H1 (cell line): ENCODE results near the gene GRIK4. TPM values are rescaled to one million over a fixed set of nuclear protein-coding genes. Genes with fewer than 3 reads are reported as not detected.
A peak's percentile ranks its signal among the peaks of the same experiment; 100 is the strongest.

ENCODE experiments used
- CTCF ChIA-PET: fragments of 300-600 bp; sonication (Branson Sonifier 250); formaldehyde crosslinking; loops from one replicate; lab custom pipeline; 2021; ENCODE audit not compliant: partially characterized antibody; lab: Charles Lee
- POLR2A ChIA-PET: fragments of 300-600 bp; sonication (Branson Sonifier 250); formaldehyde crosslinking; loops from one replicate; lab custom pipeline; 2021; ENCODE audit warnings: inconsistent platforms; ENCODE audit not compliant: partially characterized antibody; lab: Charles Lee
- DNase-seq, 2 experiments: peaks; one replicate each; pipeline versions ENCODE4 v3.0.0 to v3.0.0-alpha.2; 2010 to 2022; ENCODE audit warnings: low spot score in 2 of 2, low read depth in 1 of 2, mixed read lengths in 1 of 2
- FAIRE-seq: peaks from 2 replicates; lab custom pipeline; 2011; peaks lifted over from hg19 to GRCh38; lab: Jason Lieb, UNC
- H2AFZ ChIP-seq: 2 replicates; pipeline ENCODE4 v1.8.1; 2012; ENCODE audit warnings: low read length, inconsistent platforms
- H2AK5ac ChIP-seq: 2 replicates; pipeline ENCODE4 v1.6.1; 2013; ENCODE audit warnings: low read depth, low read length
- H2BK120ac ChIP-seq: replicated peaks from 2 replicates; pipeline ENCODE3; 2013; ENCODE audit warnings: low read depth, low read length, inconsistent platforms
- H2BK12ac ChIP-seq: 2 replicates; pipeline ENCODE4 v1.6.1; 2013; ENCODE audit warnings: low read depth, low read length
- H2BK15ac ChIP-seq: 2 replicates; pipeline ENCODE4 v1.6.1; 2013; ENCODE audit warnings: low read length
- H2BK20ac ChIP-seq: 2 replicates; pipeline ENCODE4 v1.6.1; 2013; ENCODE audit warnings: low read length
- H2BK5ac ChIP-seq: 2 replicates; pipeline ENCODE4 v1.6.1; 2013; ENCODE audit warnings: low read depth, low read length
- H3K14ac ChIP-seq: 2 replicates; pipeline ENCODE4 v1.6.1; 2013; ENCODE audit warnings: inconsistent platforms; ENCODE audit not compliant: insufficient read length
- H3K18ac ChIP-seq: 2 replicates; pipeline ENCODE4 v1.6.1; 2013; ENCODE audit warnings: low read length; ENCODE audit errors: extremely low read depth
- H3K23ac ChIP-seq: 2 replicates; pipeline ENCODE4 v1.6.1; 2013; ENCODE audit warnings: inconsistent platforms; ENCODE audit not compliant: insufficient read length
- H3K23me2 ChIP-seq: 2 replicates; pipeline ENCODE4 v1.6.1; 2013; ENCODE audit warnings: low read depth, low read length
- H3K27ac ChIP-seq: 2 replicates; pipeline ENCODE4 v1.6.1; 2011; ENCODE audit warnings: low read depth, low read length, inconsistent platforms
- H3K27me3 ChIP-seq, 4 experiments: replicated peaks in 1 of 4; 1 replicate in 1 of 4; 2 replicates in 3 of 4; pipeline versions ENCODE4 v1.6.1 to v1.8.1; 2011 to 2013; ENCODE audit warnings: low read length in 3 of 4, mild to moderate bottlenecking in 3 of 4, inconsistent platforms in 2 of 4, mixed read lengths in 2 of 4, moderate library complexity in 1 of 4; ENCODE audit not compliant: control insufficient read depth in 3 of 4, insufficient read depth in 3 of 4; ENCODE audit errors: extremely low read depth in 1 of 4
- H3K36me3 ChIP-seq, 4 experiments: 2 replicates each; pipeline versions ENCODE4 v1.6.1 to v1.8.1; 2011 to 2013; ENCODE audit warnings: mild to moderate bottlenecking in 4 of 4, low read length in 3 of 4, moderate library complexity in 2 of 4, control low read depth in 1 of 4, inconsistent platforms in 1 of 4; ENCODE audit not compliant: insufficient read depth in 4 of 4, control insufficient read depth in 2 of 4
- H3K4ac ChIP-seq: replicated peaks from 2 replicates; pipeline ENCODE3; 2013; ENCODE audit warnings: low read length, low read depth, mixed read lengths, inconsistent platforms; ENCODE audit not compliant: insufficient read length
- H3K4me1 ChIP-seq, 4 experiments: replicated peaks in 1 of 4; 1 replicate in 1 of 4; 2 replicates in 3 of 4; pipeline versions ENCODE4 v1.6.1 to v1.8.1; 2011 to 2013; ENCODE audit warnings: low read length in 3 of 4, inconsistent platforms in 2 of 4, mixed read lengths in 1 of 4; ENCODE audit not compliant: insufficient read depth in 4 of 4, control insufficient read depth in 3 of 4
- H3K4me2 ChIP-seq, 2 experiments: 2 replicates each; pipeline versions ENCODE4 v1.6.1 to v1.8.1; 2011 to 2013; ENCODE audit warnings: low read depth in 2 of 2, low read length in 2 of 2, control low read depth in 1 of 2, inconsistent platforms in 1 of 2, mild to moderate bottlenecking in 1 of 2; ENCODE audit not compliant: insufficient read depth in 1 of 2
- H3K4me3 ChIP-seq, 4 experiments: fragments of 200-600, 300-600 bp in 1 of 4; sonication (generic), shearing (Covaris generic), sonication (Bioruptor Twin) in 1 of 4; 2 replicates each; pipeline versions ENCODE4 v1.5.1 to v1.8.1; 2011 to 2016; ENCODE audit warnings: low read length in 4 of 4, low read depth in 3 of 4, control low read depth in 2 of 4, inconsistent platforms in 2 of 4, mild to moderate bottlenecking in 2 of 4, mixed read lengths in 1 of 4, moderate library complexity in 1 of 4; ENCODE audit not compliant: insufficient read depth in 2 of 4; ENCODE audit errors: extremely low read depth in 1 of 4
- H3K56ac ChIP-seq: replicated peaks from 2 replicates; pipeline ENCODE3; 2013; ENCODE audit warnings: low read depth, mild to moderate bottlenecking, mixed read lengths, low read length, inconsistent platforms; ENCODE audit not compliant: insufficient read length
- H3K79me1 ChIP-seq: 2 replicates; pipeline ENCODE4 v1.6.1; 2013; ENCODE audit warnings: low read depth, low read length, control low read depth
- H3K79me2 ChIP-seq, 2 experiments: 2 replicates each; pipeline versions ENCODE4 v1.6.1 to v1.8.1; 2012 to 2013; ENCODE audit warnings: low read length in 2 of 2, mild to moderate bottlenecking in 2 of 2, inconsistent platforms in 1 of 2; ENCODE audit not compliant: insufficient read depth in 2 of 2, control insufficient read depth in 1 of 2
- H3K9ac ChIP-seq, 4 experiments: replicated peaks in 1 of 4; 1 replicate in 1 of 4; 2 replicates in 3 of 4; pipeline versions ENCODE4 v1.6.1 to v1.8.1; 2011 to 2013; ENCODE audit warnings: low read depth in 3 of 4, low read length in 3 of 4, control low read depth in 2 of 4, mild to moderate bottlenecking in 2 of 4, moderate library complexity in 2 of 4, inconsistent platforms in 1 of 4; ENCODE audit errors: extremely low read depth in 1 of 4
- H3K9me3 ChIP-seq, 2 experiments: 2 replicates each; pipeline versions ENCODE4 v1.6.1 to v1.8.1; 2012 to 2013; ENCODE audit warnings: mild to moderate bottlenecking in 2 of 2, moderate library complexity in 2 of 2, control low read depth in 1 of 2, inconsistent platforms in 1 of 2, low read depth in 1 of 2, low read length in 1 of 2, mixed read lengths in 1 of 2; ENCODE audit not compliant: insufficient read depth in 2 of 2
- H4K20me1 ChIP-seq, 2 experiments: replicated peaks in 1 of 2; 2 replicates each; pipeline versions ENCODE3 to v1.8.1; 2011 to 2013; ENCODE audit warnings: inconsistent platforms in 2 of 2, low read length in 2 of 2, mild to moderate bottlenecking in 1 of 2; ENCODE audit not compliant: insufficient read depth in 2 of 2, control insufficient read depth in 1 of 2
- H4K5ac ChIP-seq: 2 replicates; pipeline ENCODE4 v1.6.1; 2013; ENCODE audit warnings: low read length, low read depth, mixed read lengths, inconsistent platforms; ENCODE audit not compliant: insufficient read length
- H4K8ac ChIP-seq: 2 replicates; pipeline ENCODE4 v1.8.0; 2013; ENCODE audit warnings: mild to moderate bottlenecking, moderate library complexity, low read length, inconsistent platforms; ENCODE audit not compliant: insufficient read depth; ENCODE audit errors: extremely low read depth
- H4K91ac ChIP-seq: replicated peaks from 2 replicates; pipeline ENCODE3; 2013; ENCODE audit warnings: low read length, mixed read lengths, inconsistent platforms; ENCODE audit not compliant: insufficient read length
- HDAC2 ChIP-seq, 2 experiments: fragments of 300-600 bp in 1 of 2; sonication (generic) in 1 of 2; IDR thresholded peaks; 2 replicates each; pipeline ENCODE4 v1.6.1; 2011 to 2012; ENCODE audit warnings: low read depth in 2 of 2, low read length in 2 of 2, mild to moderate bottlenecking in 2 of 2, moderate library complexity in 2 of 2, borderline replicate concordance in 1 of 2, inconsistent platforms in 1 of 2
- KDM1A ChIP-seq: fragments of 200-600, 300-600 bp; sonication (generic); IDR thresholded peaks from 2 replicates; pipeline ENCODE4 v1.7.1; 2016; ENCODE audit warnings: mild to moderate bottlenecking, low read length, borderline replicate concordance
- KDM5A ChIP-seq: fragments of 200-600 bp; IDR thresholded peaks from 2 replicates; pipeline ENCODE4 v1.7.1; 2012; ENCODE audit warnings: mild to moderate bottlenecking, low read length, inconsistent platforms, mixed read lengths
- POLR2AphosphoS5 ChIP-seq: IDR thresholded peaks from 2 replicates; pipeline ENCODE4 v1.6.1; 2011; ENCODE audit warnings: low read depth, low read length
- RAD21 ChIP-seq, 2 experiments: IDR thresholded peaks in 1 of 2; conservative IDR thresholded peaks in 1 of 2; 2 replicates each; pipeline ENCODE4 v1.6.1; 2011; ENCODE audit warnings: low read depth in 2 of 2, low read length in 2 of 2, improper control_type of control experiment in 1 of 2, inconsistent platforms in 1 of 2, mild to moderate bottlenecking in 1 of 2, moderate library complexity in 1 of 2
- WGBS, 2 experiments: shearing (Covaris generic) in 1 of 2; methylation state at CpG; one replicate each; pipeline versions ENCODE4 v1.1.6 to v1.1.7; 2013 to 2015; ENCODE audit warnings: low lambda C conversion rate in 2 of 2, mixed read lengths in 2 of 2, inconsistent platforms in 1 of 2, low coverage in 1 of 2, missing lambda C conversion rate in 1 of 2; ENCODE audit not compliant: insufficient replicate concordance in 2 of 2, insufficient coverage in 1 of 2, insufficient read length in 1 of 2; ENCODE audit errors: extremely low coverage in 1 of 2, missing lambda C conversion rate in 1 of 2; 5-methylcytosine and 5-hydroxymethylcytosine counted together
- polyA plus RNA-seq, 7 experiments: library from polyadenylated mRNA; depleted of rRNA in 3 of 7; stranded (reverse) in 5 of 7; unstranded in 2 of 7; fragments of >200 nt in 5 of 7; fragments of 200-250 nt in 2 of 7; gene quantifications; 1 replicate in 5 of 7; 2 replicates in 1 of 7; 4 replicates in 1 of 7; pipeline versions ENCODE4 v1.2.1 to v1.2.3, GENCODE V29; 2011 to 2013; ENCODE audit warnings: missing spikeins in 2 of 7, mixed read lengths in 2 of 7
- total RNA-seq: library from RNA; stranded (reverse); fragmentation: NEBNext Ultra II Directional; extraction: Animal tissue kit (Norgen Biotek cat#: 25700); gene quantifications from 2 replicates; pipeline ENCODE4 v1.2.1, GENCODE V29; 2021
- TF ChIP-seq, protein P1 (sequence below), 3 experiments: IDR thresholded peaks; 1 replicate in 2 of 3; 2 replicates in 1 of 3; pipeline versions ENCODE4 v1.5.1 to v1.6.1; 2011; ENCODE audit warnings: low read length in 3 of 3, mild to moderate bottlenecking in 3 of 3, inconsistent platforms in 2 of 3, low read depth in 1 of 3, moderate library complexity in 1 of 3; ENCODE audit not compliant: insufficient read depth in 1 of 3; ENCODE audit errors: control extremely low read depth in 1 of 3
- TF ChIP-seq, protein P2 (sequence below): IDR thresholded peaks from 2 replicates; pipeline ENCODE4 v1.6.1; 2012; ENCODE audit warnings: inconsistent platforms

Gene GRIK4
- total and polyA plus RNA-seq, 2 of the 8 experiments (the other 6 are each of a cell fraction or from before 2014, with no cell fraction given): 1.2 to 2.9 TPM

DNA sequence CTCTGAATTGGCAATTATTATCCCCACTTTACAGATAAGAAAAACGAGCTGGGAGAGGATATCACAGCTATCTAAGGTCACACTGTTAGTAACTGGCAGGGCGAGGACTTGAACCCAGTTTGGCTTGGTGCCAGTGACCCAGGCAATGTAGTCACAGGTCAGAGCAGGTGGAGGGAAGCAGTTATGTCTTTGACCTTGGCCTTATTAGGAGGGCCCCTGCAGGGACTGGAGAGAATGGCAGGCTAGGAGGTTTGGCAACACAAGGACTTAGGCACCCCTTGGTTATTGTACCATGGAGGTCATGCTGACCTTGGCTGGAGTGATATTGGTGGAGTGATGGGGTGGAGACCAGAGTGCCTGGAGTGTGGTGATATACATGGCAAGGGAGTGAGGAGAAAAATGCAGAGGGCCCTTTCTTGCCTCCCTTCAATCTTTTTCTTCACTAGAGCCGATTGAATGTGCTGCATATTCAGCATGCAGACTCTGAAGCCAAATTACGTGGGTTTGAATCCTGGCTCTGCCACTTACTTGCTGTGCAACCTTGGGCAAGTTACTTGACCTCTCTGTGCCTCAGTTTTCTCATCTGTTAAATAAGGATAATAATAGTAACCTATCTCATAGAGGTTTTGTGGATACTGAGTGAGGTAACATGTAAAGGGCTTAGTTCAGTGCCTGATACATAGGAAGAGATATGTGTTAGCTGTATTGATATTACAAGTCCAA lies 419.7 kb downstream of the GRIK4 start:
- Histone ChIP-seq H4K8ac (no peak overlapping the region), H3K36me3 (no peaks in the 10 kb centered on the region), H2AFZ (no peak overlapping the region), H2BK15ac (no peak overlapping the region), H3K4me1 (peaks cover 0 to 8% (median 0%) of the 10 kb centered on the region in 4 experiments; a peak in 3 of 7 replicates), H2BK12ac (no peak overlapping the region), H2BK120ac (no peak overlapping the region), H3K27ac (no peak overlapping the region), H2BK5ac (no peak overlapping the region), H3K9me3 (no peaks in the 10 kb centered on the region), H2AK5ac (no peak overlapping the region), H3K4me2 (no peak overlapping the region), H2BK20ac (no peak overlapping the region), H3K79me2 (no peaks in the 10 kb centered on the region), H3K79me1 (no peaks in the 10 kb centered on the region), H3K23ac (no peak overlapping the region), H3K4me3 (no peak overlapping the region), H4K20me1 (no peaks in the 10 kb centered on the region), H3K4ac (no peak overlapping the region), H4K91ac (no peak overlapping the region), H3K9ac (no peak overlapping the region), H4K5ac (no peak overlapping the region), H3K18ac (no peak overlapping the region), H3K56ac (no peak overlapping the region), H3K27me3 (peaks cover 0 to 3% (median 0%) of the 10 kb centered on the region in 4 experiments; a peak in 1 of 7 replicates), H3K14ac (no peak overlapping the region), H3K23me2 (no peaks in the 10 kb centered on the region)
- DNase-seq: no peak
- peak; percentile 39 for FAIRE-seq
- CTCF ChIA-PET: interaction anchor here (0.6 to 12.8 kb wide), 28 partner anchors 16 to 414 kb away, joined by 3 to 218 read pairs (median 4); no protein-coding TSS in a partner anchor
- 90% methylated on average over 4 of the region's 4 CpGs; no CpG with 5 or more reads in 1 of the 2 experiments for WGBS, 2 experiments
- POLR2A ChIA-PET: no interaction called here
- TF ChIP-seq RAD21 (IDR thresholded peaks at IDR 0.05 in 1 of 2, conservative IDR thresholded peaks at IDR 0.05 in 1 of 2; ENCODE audit: low read depth in 2 of 2, low read length in 2 of 2) (peak in 1 of 2 experiments; percentile 16; a peak in 1 of 4 replicates), KDM1A (peak; percentile 87; the same call in 1 of the 2 replicates), HDAC2 (IDR thresholded peaks at IDR 0.05; ENCODE audit: borderline replicate concordance in 1 of 2, low read depth in 2 of 2, low read length in 2 of 2) (0 out of 4 replicates have a peak, but pooled peaks of 1 of the 2 experiments have one; percentile 45), KDM5A (no peak), POLR2AphosphoS5 (peak; percentile 72)
- TF ChIP-seq, protein P1, sequence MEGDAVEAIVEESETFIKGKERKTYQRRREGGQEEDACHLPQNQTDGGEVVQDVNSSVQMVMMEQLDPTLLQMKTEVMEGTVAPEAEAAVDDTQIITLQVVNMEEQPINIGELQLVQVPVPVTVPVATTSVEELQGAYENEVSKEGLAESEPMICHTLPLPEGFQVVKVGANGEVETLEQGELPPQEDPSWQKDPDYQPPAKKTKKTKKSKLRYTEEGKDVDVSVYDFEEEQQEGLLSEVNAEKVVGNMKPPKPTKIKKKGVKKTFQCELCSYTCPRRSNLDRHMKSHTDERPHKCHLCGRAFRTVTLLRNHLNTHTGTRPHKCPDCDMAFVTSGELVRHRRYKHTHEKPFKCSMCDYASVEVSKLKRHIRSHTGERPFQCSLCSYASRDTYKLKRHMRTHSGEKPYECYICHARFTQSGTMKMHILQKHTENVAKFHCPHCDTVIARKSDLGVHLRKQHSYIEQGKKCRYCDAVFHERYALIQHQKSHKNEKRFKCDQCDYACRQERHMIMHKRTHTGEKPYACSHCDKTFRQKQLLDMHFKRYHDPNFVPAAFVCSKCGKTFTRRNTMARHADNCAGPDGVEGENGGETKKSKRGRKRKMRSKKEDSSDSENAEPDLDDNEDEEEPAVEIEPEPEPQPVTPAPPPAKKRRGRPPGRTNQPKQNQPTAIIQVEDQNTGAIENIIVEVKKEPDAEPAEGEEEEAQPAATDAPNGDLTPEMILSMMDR (IDR thresholded peaks at IDR 0.05; ENCODE audit: control extremely low read depth in 1 of 3, insufficient read depth in 1 of 3, low read depth in 1 of 3, low read length in 3 of 3): peak in 1 of 3 experiments; percentile 50; a peak in 1 of 4 replicates
- TF ChIP-seq, protein P2, sequence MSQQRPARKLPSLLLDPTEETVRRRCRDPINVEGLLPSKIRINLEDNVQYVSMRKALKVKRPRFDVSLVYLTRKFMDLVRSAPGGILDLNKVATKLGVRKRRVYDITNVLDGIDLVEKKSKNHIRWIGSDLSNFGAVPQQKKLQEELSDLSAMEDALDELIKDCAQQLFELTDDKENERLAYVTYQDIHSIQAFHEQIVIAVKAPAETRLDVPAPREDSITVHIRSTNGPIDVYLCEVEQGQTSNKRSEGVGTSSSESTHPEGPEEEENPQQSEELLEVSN: no peak
